HepG2 (cell line): ENCODE results near the gene ZNF740. TPM values are rescaled to one million over a fixed set of nuclear protein-coding genes. Genes with fewer than 3 reads are reported as not detected.

Source experiments
- ATF7-NPFF ChIP-seq: sonication (generic); formaldehyde crosslinking; IDR thresholded peaks from 2 replicates; pipeline ENCODE4 v1.8.1; 2023; ENCODE audit warnings: mild to moderate bottlenecking, low read depth, missing genetic modification reagents, moderate library complexity
- DRAP1 ChIP-seq: IDR thresholded peaks from 2 replicates; pipeline ENCODE4 v1.6.1; 2016; ENCODE audit warnings: missing genetic modification reagents, missing compliant biosample characterization
- HIC2 ChIP-seq: sonication (generic); formaldehyde crosslinking; IDR thresholded peaks from 2 replicates; pipeline ENCODE4 v1.9.0; 2022; ENCODE audit warnings: low read depth, missing genetic modification reagents
- KDM6A ChIP-seq: IDR thresholded peaks from 2 replicates; pipeline ENCODE4 v1.6.1; 2016; ENCODE audit warnings: low read depth
- PATZ1 ChIP-seq: sonication (generic); formaldehyde crosslinking; IDR thresholded peaks from 2 replicates; pipeline ENCODE4 v1.4.0; 2020; ENCODE audit warnings: missing genetic modification reagents
- PCBP2 ChIP-seq: fragments of 200-400 bp; formaldehyde crosslinking; optimal IDR thresholded peaks from 2 replicates; pipeline ENCODE3; 2018; ENCODE audit warnings: low read length, low read depth; ENCODE audit not compliant: poor library complexity, severe bottlenecking
- POLR2G ChIP-seq: fragments of 200-400 bp; formaldehyde crosslinking; IDR thresholded peaks from 2 replicates; pipeline ENCODE4 v1.6.1; 2018; ENCODE audit warnings: mild to moderate bottlenecking, low read depth, low read length, moderate library complexity
- PRMT3 ChIP-seq: sonication (generic); formaldehyde crosslinking; IDR thresholded peaks from 2 replicates; pipeline ENCODE4 v1.8.1; 2022; ENCODE audit warnings: low read depth, mild to moderate bottlenecking, moderate library complexity, missing genetic modification reagents, borderline replicate concordance
- RAD51 ChIP-seq: fragments of 450-650 bp; IDR thresholded peaks from 2 replicates; pipeline ENCODE4 v1.6.1; 2016; ENCODE audit warnings: borderline replicate concordance
- RARG ChIP-seq: sonication (generic); formaldehyde crosslinking; IDR thresholded peaks from 2 replicates; pipeline ENCODE4 v1.4.0; 2020; ENCODE audit warnings: low read depth, mild to moderate bottlenecking, missing genetic modification reagents
- RBFOX2 ChIP-seq: fragments of 200-400 bp; formaldehyde crosslinking; IDR thresholded peaks from 2 replicates; pipeline ENCODE4 v1.6.1; 2017; ENCODE audit warnings: low read depth, mild to moderate bottlenecking, low read length
- SMARCE1 ChIP-seq: fragments of 450-650 bp; IDR thresholded peaks from 2 replicates; pipeline ENCODE4 v1.6.1; 2017; ENCODE audit warnings: borderline replicate concordance
- TAF1 ChIP-seq: sonication (generic); formaldehyde crosslinking; IDR thresholded peaks from 2 replicates; pipeline ENCODE4 v1.4.0; 2020; ENCODE audit warnings: missing genetic modification reagents
- ZC3H13 ChIP-seq: sonication (generic); formaldehyde crosslinking; IDR thresholded peaks from 2 replicates; pipeline ENCODE4 v1.8.1; 2023; ENCODE audit warnings: mild to moderate bottlenecking, missing genetic modification reagents, moderate library complexity
- ZFP36L2 ChIP-seq: sonication (generic); formaldehyde crosslinking; IDR thresholded peaks from 2 replicates; pipeline ENCODE4 v1.4.0; 2020; ENCODE audit warnings: missing genetic modification reagents
- ZFP41 ChIP-seq: sonication (generic); formaldehyde crosslinking; IDR thresholded peaks from 2 replicates; pipeline ENCODE4 v1.4.0; 2020; ENCODE audit warnings: mild to moderate bottlenecking, missing genetic modification reagents, borderline replicate concordance
- ZNF281 ChIP-seq: sonication (generic); formaldehyde crosslinking; IDR thresholded peaks from 2 replicates; pipeline ENCODE4 v1.4.0; 2020; ENCODE audit warnings: missing genetic modification reagents, borderline replicate concordance
- ZNF44 ChIP-seq: sonication (generic); formaldehyde crosslinking; IDR thresholded peaks from 2 replicates; pipeline ENCODE4 v1.5.1; 2020; ENCODE audit warnings: mild to moderate bottlenecking, missing genetic modification reagents
- ZNF644 ChIP-seq: IDR thresholded peaks from 2 replicates; pipeline ENCODE4 v1.6.1; 2016; ENCODE audit warnings: low read depth
- ZNF703 ChIP-seq: sonication (generic); formaldehyde crosslinking; IDR thresholded peaks from 2 replicates; pipeline ENCODE4 v1.5.1; 2020; ENCODE audit warnings: missing genetic modification reagents, mild to moderate bottlenecking, moderate library complexity, borderline replicate concordance
- ZNF788 ChIP-seq: sonication (generic); formaldehyde crosslinking; IDR thresholded peaks from 2 replicates; pipeline ENCODE4 v1.5.0; 2020; ENCODE audit warnings: mild to moderate bottlenecking, missing genetic modification reagents, borderline replicate concordance
- polyA plus RNA-seq, 8 experiments: library from polyadenylated mRNA; depleted of rRNA in 3 of 8; stranded (reverse) in 7 of 8; unstranded in 1 of 8; fragments of >200 nt; fragmentation: Illumina TruSeq in 4 of 8; extraction: Trizol in 4 of 8; gene quantifications; 2 replicates each; pipeline versions ENCODE4 v1.2.1 to v1.2.3, GENCODE V29; 2011 to 2016; ENCODE audit warnings: low read depth in 4 of 8, missing spikeins in 1 of 8, mixed read lengths in 1 of 8; ENCODE audit not compliant: insufficient read depth in 1 of 8
- total RNA-seq, 5 experiments: library from RNA; depleted of rRNA; stranded (reverse); fragments of >200 nt; fragmentation: Illumina TruSeq; extraction: Trizol; gene quantifications; 2 replicates each; pipeline ENCODE4 v1.2.3, GENCODE V29; 2016; ENCODE audit warnings: low read depth in 1 of 5

Gene ZNF740
- total and polyA plus RNA-seq, 2 of the 13 experiments (the other 11 are each of a cell fraction or from before 2014, with no cell fraction given), result 16.9 to 19.0 TPM

GRCh38 chr12:53180220-53180930 is at the start of gene ZNF740, which contains the start of gene CSAD (continued):
- TF ChIP-seq ZNF281 (CRISPR knock-in tag) (peak; percentile 85), DRAP1 (CRISPR knock-in tag) (peak; percentile 60; the same call in 1 of the 2 replicates), HIC2 (CRISPR knock-in tag) (no peak; the same call in 1 of the 2 replicates), RBFOX2 (peak; percentile 99), ZFP36L2 (no peak), RARG (CRISPR knock-in tag) (0 out of 2 replicates have a peak, but pooled peaks have one; percentile 42), RAD51 (no peak), ZNF703 (CRISPR knock-in tag) (no peak), PCBP2 (no peak), ZC3H13 (CRISPR knock-in tag) (0 out of 2 replicates have a peak, but pooled peaks have one; percentile 74), PATZ1 (CRISPR knock-in tag) (peak; percentile 88), POLR2G (peak; percentile 90), KDM6A (CRISPR knock-in tag) (no peak), TAF1 (CRISPR knock-in tag) (peak; percentile 62), ZNF788 (CRISPR knock-in tag) (peak; percentile 80; the same call in 1 of the 2 replicates), SMARCE1 (no peak), ZFP41 (CRISPR knock-in tag) (no peak), ZNF644 (CRISPR knock-in tag) (no peak), ATF7-NPFF (no peak), ZNF44 (CRISPR knock-in tag) (no peak; the same call in 1 of the 2 replicates), PRMT3 (no peak)
